Measurements from ENCODE around the gene WNT16. TPM values are rescaled to one million over a fixed set of nuclear protein-coding genes. Genes with fewer than 3 reads are reported as not detected.

WNT16 gene
- total and polyA plus RNA-seq, 2 of the 8 experiments (the other 6 are each of a cell fraction or from before 2014, with no cell fraction given), result 0.11 to 0.52 TPM

DNA sequence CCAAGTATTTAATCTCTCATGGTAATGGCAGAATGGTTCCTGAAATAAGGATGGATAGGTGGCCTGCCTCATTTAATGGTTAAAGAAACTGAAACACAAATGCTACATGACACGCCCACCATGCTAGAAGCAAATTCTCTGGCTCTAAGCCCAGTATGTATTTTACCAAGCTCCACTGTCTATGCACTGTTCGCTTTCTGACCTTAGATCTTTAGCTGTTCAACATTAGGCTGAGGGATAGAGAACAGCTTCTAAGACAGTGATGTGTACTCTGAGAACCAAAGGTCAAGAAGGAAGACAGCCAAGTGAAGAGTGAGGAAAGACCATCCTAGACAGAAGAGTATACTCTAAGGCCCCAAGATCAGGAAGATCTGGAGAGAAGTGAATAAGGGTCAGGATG is 40.7 kb downstream of the WNT16 start:
- H2BK5ac ChIP-seq (ENCODE audit: low read depth, low read length), result no peak overlapping the region
- H3K4ac ChIP-seq (replicated peaks; ENCODE audit: insufficient read length, low read depth, low read length), result no peak overlapping the region
- no peak overlapping the region for H4K91ac ChIP-seq (replicated peaks; ENCODE audit: insufficient read length, low read length)
- H3K9me3 ChIP-seq (ENCODE audit: insufficient read depth in 2 of 2, low read depth in 1 of 2, low read length in 1 of 2), result no peaks in the 10 kb centered on the region
- ChIA-PET POLR2A (ENCODE audit: partially characterized antibody) (interaction anchor here (1.3 to 2.0 kb wide), 2 partner anchors 17 to 176 kb away, joined by 3 to 5 read pairs; no protein-coding TSS in a partner anchor), CTCF (ENCODE audit: partially characterized antibody) (interaction anchor here (0.8 to 1.4 kb wide), 7 partner anchors 10 to 178 kb away, joined by 3 to 4 read pairs (median 3); partner anchors contain the start of gene FAM3C)
- DNase-seq (ENCODE audit: low read depth in 1 of 2, low spot score in 2 of 2) (no peak), FAIRE-seq (no peak)
- H3K4me2 ChIP-seq (ENCODE audit: insufficient read depth in 1 of 2, low read depth in 2 of 2, low read length in 2 of 2), result no peak overlapping the region
- H3K4me1 ChIP-seq (replicated peaks in 1 of 4; ENCODE audit: control insufficient read depth in 3 of 4, insufficient read depth in 4 of 4, low read length in 3 of 4), result peaks cover 0 to 2% (median 0%) of the 10 kb centered on the region in 4 experiments; a peak in 3 of 7 replicates
- H2BK120ac ChIP-seq (replicated peaks; ENCODE audit: low read depth, low read length), result no peak overlapping the region
- peaks cover 0 to 20% (median 4%) of the 10 kb centered on the region in 4 experiments; a peak in 5 of 8 replicates for H3K36me3 ChIP-seq (ENCODE audit: control insufficient read depth in 2 of 4, insufficient read depth in 4 of 4, low read length in 3 of 4)
- H3K56ac ChIP-seq (replicated peaks; ENCODE audit: insufficient read length, low read depth, low read length), result no peak overlapping the region
- no peaks in the 10 kb centered on the region for H4K20me1 ChIP-seq (replicated peaks in 1 of 2; ENCODE audit: control insufficient read depth in 1 of 2, insufficient read depth in 2 of 2, low read length in 2 of 2)
- no peak overlapping the region for H4K8ac ChIP-seq (ENCODE audit: extremely low read depth, insufficient read depth, low read length)
- peaks cover 0 to 13% of the 10 kb centered on the region in 2 experiments; a peak in 2 of 4 replicates for H3K79me2 ChIP-seq (ENCODE audit: control insufficient read depth in 1 of 2, insufficient read depth in 2 of 2, low read length in 2 of 2)
- no peaks in the 10 kb centered on the region for H3K27me3 ChIP-seq (replicated peaks in 1 of 4; ENCODE audit: control insufficient read depth in 3 of 4, extremely low read depth in 1 of 4, insufficient read depth in 3 of 4, low read length in 3 of 4)
- no peak overlapping the region for H2BK12ac ChIP-seq (ENCODE audit: low read depth, low read length)
- H3K4me3 ChIP-seq (ENCODE audit: extremely low read depth in 1 of 4, insufficient read depth in 2 of 4, low read depth in 3 of 4, low read length in 4 of 4), result no peak overlapping the region
- H2BK20ac ChIP-seq (ENCODE audit: low read length), result no peak overlapping the region
- no peak overlapping the region for H2BK15ac ChIP-seq (ENCODE audit: low read length)
- no peak overlapping the region for H3K23ac ChIP-seq (ENCODE audit: insufficient read length)
- H3K18ac ChIP-seq (ENCODE audit: extremely low read depth, low read length), result no peak overlapping the region
- no peaks in the 10 kb centered on the region for H3K23me2 ChIP-seq (ENCODE audit: low read depth, low read length)
- no peak overlapping the region for H3K27ac ChIP-seq (ENCODE audit: low read depth, low read length)
- 92% methylated on average over 2 of the region's 2 CpGs; no CpG with 5 or more reads in 1 of the 2 experiments for WGBS, 2 experiments (ENCODE audit: extremely low coverage in 1 of 2, insufficient coverage in 1 of 2, insufficient read length in 1 of 2, insufficient replicate concordance in 2 of 2, low coverage in 1 of 2, low lambda C conversion rate in 2 of 2, missing lambda C conversion rate in 1 of 2)
- no peak overlapping the region for H3K14ac ChIP-seq (ENCODE audit: insufficient read length)
- H2AK5ac ChIP-seq (ENCODE audit: low read depth, low read length), result no peak overlapping the region
- no peaks in the 10 kb centered on the region for H3K79me1 ChIP-seq (ENCODE audit: low read depth, low read length)
- no peak overlapping the region for H3K9ac ChIP-seq (replicated peaks in 1 of 4; ENCODE audit: extremely low read depth in 1 of 4, low read depth in 3 of 4, low read length in 3 of 4)
- H4K5ac ChIP-seq (ENCODE audit: insufficient read length, low read depth, low read length), result no peak overlapping the region
- H2AFZ ChIP-seq (ENCODE audit: low read length), result no peak overlapping the region
- TF ChIP-seq KDM4A (IDR thresholded peaks at IDR 0.05; ENCODE audit: low read depth, low read length, severe bottlenecking) (no peak), CBX5 (IDR thresholded peaks at IDR 0.05; ENCODE audit: low read depth, low read length) (no peak), GTF2F1 (IDR thresholded peaks at IDR 0.05; ENCODE audit: borderline replicate concordance, low read depth, low read length) (no peak), RAD21 (IDR thresholded peaks at IDR 0.05 in 1 of 2, conservative IDR thresholded peaks at IDR 0.05 in 1 of 2; ENCODE audit: low read depth in 2 of 2, low read length in 2 of 2) (no peak), FOSL1 (IDR thresholded peaks at IDR 0.05; ENCODE audit: insufficient read depth, low read depth, low read length) (no peak), EP300 (IDR thresholded peaks at IDR 0.05; ENCODE audit: borderline replicate concordance in 1 of 2, low read depth in 2 of 2, low read length in 2 of 2) (no peak), ZNF274 (IDR thresholded peaks at IDR 0.05; ENCODE audit: borderline replicate concordance, extremely low read depth, low read length) (no peak), BRCA1 (IDR thresholded peaks at IDR 0.05; ENCODE audit: low read depth, low read length) (no peak), CTBP2 (IDR thresholded peaks at IDR 0.05; ENCODE audit: borderline replicate concordance, insufficient read depth, insufficient read length, low read length) (no peak), CHD2 (IDR thresholded peaks at IDR 0.05; ENCODE audit: low read length) (no peak)
- TF ChIP-seq, protein P1, sequence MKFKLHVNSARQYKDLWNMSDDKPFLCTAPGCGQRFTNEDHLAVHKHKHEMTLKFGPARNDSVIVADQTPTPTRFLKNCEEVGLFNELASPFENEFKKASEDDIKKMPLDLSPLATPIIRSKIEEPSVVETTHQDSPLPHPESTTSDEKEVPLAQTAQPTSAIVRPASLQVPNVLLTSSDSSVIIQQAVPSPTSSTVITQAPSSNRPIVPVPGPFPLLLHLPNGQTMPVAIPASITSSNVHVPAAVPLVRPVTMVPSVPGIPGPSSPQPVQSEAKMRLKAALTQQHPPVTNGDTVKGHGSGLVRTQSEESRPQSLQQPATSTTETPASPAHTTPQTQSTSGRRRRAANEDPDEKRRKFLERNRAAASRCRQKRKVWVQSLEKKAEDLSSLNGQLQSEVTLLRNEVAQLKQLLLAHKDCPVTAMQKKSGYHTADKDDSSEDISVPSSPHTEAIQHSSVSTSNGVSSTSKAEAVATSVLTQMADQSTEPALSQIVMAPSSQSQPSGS (IDR thresholded peaks at IDR 0.05; ENCODE audit: low read length), result no peak

All from H1 (cell line).